Peyer's patch (tissue), 4 donors: Measurements from ENCODE around the gene ZNF268. TPM values are rescaled to one million over a fixed set of nuclear protein-coding genes. Genes with fewer than 3 reads are reported as not detected.

ENCODE experiments used
- DNase-seq, 3 donors: peaks; one replicate each; pipeline ENCODE4 v3.0.0-alpha.2; 2017 to 2019
- H3K27ac ChIP-seq, 4 donors: fragments of 200-600 bp; sonication (generic); one replicate each; pipeline ENCODE4 v1.5.1; 2016 to 2019
- H3K27me3 ChIP-seq, 2 donors: fragments of 200-600 bp; sonication (generic); one replicate each; pipeline ENCODE4 v1.5.1; 2019
- H3K36me3 ChIP-seq, 3 donors: fragments of 200-600 bp; sonication (generic); one replicate each; pipeline ENCODE4 v1.5.1; 2016 to 2019
- H3K4me1 ChIP-seq, 4 donors: fragments of 200-600 bp; sonication (generic); one replicate each; pipeline ENCODE4 v1.5.1; 2016 to 2019
- H3K4me3 ChIP-seq, 4 donors: fragments of 200-600 bp; sonication (generic); 1 replicate in 3 of 4; 2 replicates in 1 of 4; pipeline ENCODE4 v1.5.1; 2016 to 2019; ENCODE audit warnings: mild to moderate bottlenecking in 1 of 4
- H3K9me3 ChIP-seq, 4 donors: fragments of 200-600 bp; sonication (generic); one replicate each; pipeline ENCODE4 v1.5.1; 2016 to 2019; ENCODE audit warnings: mild to moderate bottlenecking in 1 of 4
- CTCF ChIP-seq, 6 experiments: fragments of 450-650 bp in 4 of 6; fragments of 200-600 bp in 2 of 6; sonication (generic) in 1 of 6; IDR thresholded peaks; one replicate each; pipeline ENCODE4 v1.5.1; 2017 to 2019; ENCODE audit warnings: antibody characterized with exemption in 6 of 6, mild to moderate bottlenecking in 3 of 6, moderate library complexity in 1 of 6
- POLR2A ChIP-seq, 2 donors: fragments of 450-650 bp; IDR thresholded peaks; one replicate each; pipeline ENCODE4 v1.5.1; 2017; ENCODE audit warnings: antibody characterized with exemption in 2 of 2, mild to moderate bottlenecking in 2 of 2, moderate library complexity in 2 of 2
- total RNA-seq, 4 donors: library from RNA; depleted of rRNA; stranded (reverse); fragments of >200 nt; gene quantifications; one replicate each; pipeline ENCODE4 v1.1.0, GENCODE V29; 2016

The ZNF268 gene
- total RNA-seq, 4 donors from 2014 or later: 10.0 to 24.3 (median 14.9) TPM

DNA sequence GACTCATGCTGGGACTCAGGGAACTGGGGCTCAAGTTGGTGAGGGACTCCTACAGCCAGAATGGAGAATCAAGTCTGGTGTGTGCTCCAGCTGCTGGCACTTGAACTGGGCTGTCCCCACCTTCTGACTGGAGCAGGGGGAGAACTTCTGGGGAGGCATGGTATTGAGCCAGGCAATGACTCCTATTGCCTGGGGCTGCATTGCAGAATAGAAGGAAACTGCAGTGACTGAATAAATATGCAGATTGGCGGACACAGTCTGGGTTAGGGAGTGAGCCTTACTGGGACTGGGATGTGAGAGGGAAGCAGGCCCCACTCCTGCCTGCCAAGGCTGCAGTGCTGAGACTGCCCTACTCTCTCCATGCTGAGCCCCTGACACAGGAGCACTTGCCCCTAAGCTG is 8.8 kb upstream of the ZNF268 start:
- TF ChIP-seq CTCF (IDR thresholded peaks at IDR 0.05): no peak
- TF ChIP-seq POLR2A (IDR thresholded peaks at IDR 0.05): no peak
- no peak for DNase-seq
- Histone ChIP-seq H3K27me3 (no peaks in the 10 kb centered on the region), H3K4me3 (no peak overlapping the region), H3K27ac (no peak overlapping the region), H3K36me3 (no peaks in the 10 kb centered on the region), H3K9me3 (peaks cover 0 to 32% (median 4%) of the 10 kb centered on the region in 4 donors), H3K4me1 (no peaks in the 10 kb centered on the region)

DNA sequence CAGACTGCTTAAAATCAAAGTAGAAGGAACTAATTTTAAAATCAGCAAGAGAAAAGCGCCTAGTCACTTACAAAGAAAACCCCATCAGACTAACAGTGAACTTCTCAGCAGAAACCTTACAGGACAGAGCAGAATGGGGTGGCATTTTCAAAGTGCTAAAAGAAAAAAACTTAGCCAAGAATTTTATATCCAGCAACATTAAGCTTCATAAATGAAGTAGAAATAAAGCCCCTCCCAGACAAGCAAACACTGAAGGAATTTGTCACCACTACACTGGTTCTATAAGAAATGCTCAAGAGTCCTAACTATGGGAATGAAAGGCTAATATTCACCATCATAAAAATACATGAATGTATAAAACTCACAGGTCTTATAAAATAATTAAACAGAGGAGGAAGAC is 6.4 kb upstream of the ZNF268 start:
- H3K27ac ChIP-seq: no peak overlapping the region
- H3K9me3 ChIP-seq: peaks cover 0 to 32% (median 4%) of the 10 kb centered on the region in 4 donors
- TF ChIP-seq CTCF (IDR thresholded peaks at IDR 0.05): no peak
- H3K36me3 ChIP-seq: no peaks in the 10 kb centered on the region
- no peaks in the 10 kb centered on the region for H3K27me3 ChIP-seq
- H3K4me3 ChIP-seq: no peak overlapping the region
- DNase-seq: no peak
- H3K4me1 ChIP-seq: no peaks in the 10 kb centered on the region

GRCh38 chr12:133180669-133181068 is 626 bp upstream of the ZNF268 start:
- peaks cover 0 to 31% (median 0%) of the 10 kb centered on the region in 3 donors for H3K36me3 ChIP-seq
- TF ChIP-seq CTCF (IDR thresholded peaks at IDR 0.05): no peak
- TF ChIP-seq POLR2A (IDR thresholded peaks at IDR 0.05): no peak
- H3K27me3 ChIP-seq: no peaks in the 10 kb centered on the region
- H3K4me1 ChIP-seq: peaks cover 0 to 9% (median 0%) of the 10 kb centered on the region in 4 donors
- peaks cover 0 to 42% (median 8%) of the 10 kb centered on the region in 4 donors for H3K9me3 ChIP-seq
- no peak for DNase-seq
- H3K4me3 ChIP-seq: peak overlapping the region in 1 of 4 donors; percentile 66
- peak overlapping the region in 1 of 4 donors; percentile 70 for H3K27ac ChIP-seq

- H3K4me3 ChIP-seq: no peak overlapping the region
- H3K9me3 ChIP-seq: peaks cover 0 to 98% (median 43%) of the 10 kb centered on the region in 4 donors
- H3K4me1 ChIP-seq: no peaks in the 10 kb centered on the region
- H3K36me3 ChIP-seq: peaks cover 0 to 100% (median 6%) of the 10 kb centered on the region in 3 donors
- H3K27ac ChIP-seq: no peak overlapping the region
- no peak for DNase-seq
- no peaks in the 10 kb centered on the region for H3K27me3 ChIP-seq
- TF ChIP-seq POLR2A (IDR thresholded peaks at IDR 0.05): no peak
- no peak for TF ChIP-seq CTCF (IDR thresholded peaks at IDR 0.05)
These were observed 8.9 kb downstream of the ZNF268 start for GRCh38 chr12:133190176-133190575.

DNA sequence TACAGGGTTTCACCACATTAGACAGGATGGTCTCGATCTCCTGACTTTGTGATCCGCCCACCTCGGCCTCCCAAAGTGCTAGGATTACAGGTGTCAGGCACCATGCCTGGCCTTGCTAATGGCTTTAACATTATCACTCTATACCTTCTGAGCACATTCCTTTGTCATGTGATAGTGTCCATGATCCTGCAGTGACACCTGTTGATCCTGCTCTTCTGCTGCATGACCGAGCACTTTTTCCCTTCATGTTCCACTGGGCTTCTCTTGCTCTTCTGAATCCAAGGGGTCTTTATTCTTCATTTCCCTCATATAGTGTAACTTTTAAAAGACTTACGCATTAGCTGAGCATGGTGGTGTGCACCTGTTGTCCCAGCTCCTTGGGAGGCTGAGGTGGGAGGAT is 11.6 kb downstream of the ZNF268 start:
- TF ChIP-seq CTCF (IDR thresholded peaks at IDR 0.05): no peak
- no peak for TF ChIP-seq POLR2A (IDR thresholded peaks at IDR 0.05)
- Histone ChIP-seq H3K36me3 (peaks cover 0 to 90% (median 6%) of the 10 kb centered on the region in 3 donors), H3K4me3 (no peak overlapping the region), H3K4me1 (no peaks in the 10 kb centered on the region), H3K27ac (no peak overlapping the region), H3K27me3 (no peaks in the 10 kb centered on the region), H3K9me3 (peaks cover 0 to 88% (median 35%) of the 10 kb centered on the region in 4 donors)
- DNase-seq: no peak

GRCh38 chr12:133201888-133202287 is 20.6 kb downstream of the ZNF268 start:
- Histone ChIP-seq H3K4me1 (no peaks in the 10 kb centered on the region), H3K9me3 (peaks cover 0 to 71% (median 41%) of the 10 kb centered on the region in 4 donors), H3K27me3 (no peaks in the 10 kb centered on the region), H3K27ac (no peak overlapping the region), H3K4me3 (no peak overlapping the region), H3K36me3 (peaks cover 0 to 35% (median 0%) of the 10 kb centered on the region in 3 donors)
- DNase-seq: no peak
- TF ChIP-seq POLR2A (IDR thresholded peaks at IDR 0.05) (no peak), CTCF (IDR thresholded peaks at IDR 0.05) (no peak)
